ENCODE measurements around the gene MVK. TPM values are rescaled to one million over a fixed set of nuclear protein-coding genes. Genes with fewer than 3 reads are reported as not detected.

MVK gene
- total and polyA plus RNA-seq, 2 of the 4 experiments (the other 2 are of a cell fraction) = 6.6 to 11.5 TPM

DNA sequence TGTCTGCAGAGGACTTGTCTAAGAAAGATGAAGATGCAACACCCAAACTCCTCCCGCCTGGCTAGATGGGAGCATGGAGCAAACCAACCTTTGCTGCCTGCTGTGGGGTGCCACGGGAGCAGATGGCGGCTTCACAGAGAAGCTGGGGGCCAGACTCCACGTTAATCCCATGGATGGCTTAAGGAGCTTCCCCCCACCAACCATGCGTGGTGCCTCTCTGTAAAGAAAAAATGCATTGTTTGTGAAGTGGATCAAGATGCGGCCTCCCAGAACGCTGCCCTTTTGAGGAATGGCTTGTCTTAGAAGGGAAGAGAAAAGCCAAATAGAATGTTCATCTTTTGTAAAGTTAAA is 15.6 kb downstream of the MVK start:
- H3K4me1 ChIP-seq (ENCODE audit: control insufficient read depth, insufficient read depth, low read length) = no peaks in the 10 kb centered on the region
- BruUV-seq (replicated peaks) = no TSS peak
- no peak overlapping the region for H2AK5ac ChIP-seq (ENCODE audit: low read depth, low read length)
- no peaks in the 10 kb centered on the region for H3K36me3 ChIP-seq (ENCODE audit: control insufficient read depth, insufficient read depth, low read length)
- no peak overlapping the region for H3K23ac ChIP-seq (ENCODE audit: low read depth, low read length)
- no peak for DNase-seq
- H3K18ac ChIP-seq (ENCODE audit: low read depth, low read length) = no peak overlapping the region
- H3K9ac ChIP-seq (ENCODE audit: low read depth, low read length) = no peak overlapping the region
- H3K4me2 ChIP-seq (ENCODE audit: low read depth, low read length) = no peak overlapping the region
- H3K4me3 ChIP-seq (ENCODE audit: insufficient read depth, low read depth, low read length) = no peak overlapping the region
- intact Hi-C loops (cut with micrococcal nuclease) = no loop called here
- no peak for ATAC-seq (ENCODE audit: low read depth)
- in situ Hi-C loops (cut with MboI; ENCODE audit: low sequenced_read_pairs) = no loop called here
- H3K9me3 ChIP-seq (ENCODE audit: control insufficient read depth, insufficient read depth, low read length) = no peaks in the 10 kb centered on the region
- H4K5ac ChIP-seq (ENCODE audit: low read depth, low read length) = no peak overlapping the region
- TF ChIP-seq MXI1 (IDR thresholded peaks at IDR 0.05; ENCODE audit: borderline replicate concordance, low read depth, low read length) (no peak), RFX5 (IDR thresholded peaks at IDR 0.05; ENCODE audit: low read depth, low read length) (no peak), BHLHE40 (IDR thresholded peaks at IDR 0.05; ENCODE audit: low read depth, low read length) (no peak)
- no peak overlapping the region for H2BK20ac ChIP-seq (ENCODE audit: low read depth, low read length)
- no peak overlapping the region for H3K4ac ChIP-seq (ENCODE audit: low read depth, low read length)
- CTCF ChIA-PET = interaction anchor here (0.9 kb wide), 1 partner anchor 9 kb away, joined by 7 read pairs; no protein-coding TSS in a partner anchor
- WGBS, 2 experiments (ENCODE audit: extremely low coverage in 2 of 2, insufficient read length in 1 of 2) = no CpG with 5 or more reads among the region's 7 CpGs
- POLR2A ChIA-PET (ENCODE audit: unreplicated experiment) = no interaction called here
- no peak overlapping the region for H4K8ac ChIP-seq (ENCODE audit: low read depth in 2 of 2, low read length in 2 of 2)
- no peak overlapping the region for H2BK15ac ChIP-seq (ENCODE audit: low read depth, low read length)
- no peak overlapping the region for H2BK120ac ChIP-seq (ENCODE audit: low read depth, low read length)
- H3K27me3 ChIP-seq (ENCODE audit: control insufficient read depth, insufficient read depth, low read length) = no peaks in the 10 kb centered on the region
- H2BK5ac ChIP-seq (ENCODE audit: low read depth, low read length, poor library complexity, severe bottlenecking) = no peak overlapping the region
- no peaks in the 10 kb centered on the region for H4K20me1 ChIP-seq (ENCODE audit: insufficient read depth, low read length)
- H3K79me1 ChIP-seq (ENCODE audit: low read depth in 1 of 2, low read length in 2 of 2) = no peaks in the 10 kb centered on the region
- no peak overlapping the region for H4K91ac ChIP-seq (ENCODE audit: insufficient read depth, low read depth, low read length)
- no peak overlapping the region for H3K56ac ChIP-seq (ENCODE audit: extremely low read depth, insufficient read depth, low read length)
- H3K27ac ChIP-seq (ENCODE audit: insufficient read depth, low read length) = no peak overlapping the region
- no peak overlapping the region for H2AFZ ChIP-seq (replicated peaks; ENCODE audit: low read length, poor library complexity)
- no peak overlapping the region for H3K14ac ChIP-seq (replicated peaks; ENCODE audit: low read depth, low read length)
- 0 out of 2 replicates have a peak, but pooled peaks cover 4% of the 10 kb centered on the region for H3K9me1 ChIP-seq (ENCODE audit: insufficient read depth, low read length)
- dilution Hi-C loops (cut with HindIII; ENCODE audit: low sequenced_read_pairs, unreplicated experiment) = no loop called here
- no peak overlapping the region for H2AK9ac ChIP-seq (replicated peaks; ENCODE audit: low read depth, low read length, poor library complexity)
